Small intestine (tissue), 7 donors: ENCODE data around the gene LRCH1. TPM values are rescaled to one million over a fixed set of nuclear protein-coding genes. Genes with fewer than 3 reads are reported as not detected.
A peak's percentile ranks its signal among the peaks of the same experiment; 100 is the strongest.

Experiments
- DNase-seq, 2 donors: peaks; one replicate each; pipeline versions ENCODE4 v3.0.0 to v3.0.0-alpha.2; 2013
- FAIRE-seq: peaks from 2 replicates; lab custom pipeline; 2012; peaks lifted over from hg19 to GRCh38; lab: Jason Lieb, UNC
- H3K27ac ChIP-seq, 3 donors: one replicate each; pipeline ENCODE4 v1.5.1; 2013; ENCODE audit warnings: low read length in 2 of 3, mild to moderate bottlenecking in 2 of 3, control low read depth in 1 of 3, inconsistent platforms in 1 of 3, low read depth in 1 of 3, moderate library complexity in 1 of 3
- H3K27me3 ChIP-seq, 3 donors: one replicate each; pipeline ENCODE4 v1.6.1; 2013; ENCODE audit warnings: low read length in 3 of 3, inconsistent platforms in 1 of 3; ENCODE audit not compliant: control insufficient read depth in 3 of 3, insufficient read depth in 3 of 3
- H3K36me3 ChIP-seq, 3 donors: one replicate each; pipeline ENCODE4 v1.6.1; 2013; ENCODE audit warnings: low read length in 3 of 3, inconsistent platforms in 1 of 3, low read depth in 1 of 3, mild to moderate bottlenecking in 1 of 3, moderate library complexity in 1 of 3; ENCODE audit not compliant: control insufficient read depth in 3 of 3, insufficient read depth in 2 of 3
- H3K4me1 ChIP-seq, 3 donors: one replicate each; pipeline ENCODE4 v1.6.1; 2013; ENCODE audit warnings: low read length in 2 of 3, inconsistent platforms in 1 of 3, low read depth in 1 of 3, mild to moderate bottlenecking in 1 of 3, moderate library complexity in 1 of 3; ENCODE audit not compliant: control insufficient read depth in 3 of 3, insufficient read depth in 2 of 3
- H3K4me3 ChIP-seq, 3 donors: one replicate each; pipeline ENCODE4 v1.5.1; 2013; ENCODE audit warnings: low read length in 3 of 3, control low read depth in 1 of 3, inconsistent platforms in 1 of 3, low read depth in 1 of 3, mild to moderate bottlenecking in 1 of 3, moderate library complexity in 1 of 3
- H3K9me3 ChIP-seq, 2 donors: one replicate each; pipeline ENCODE4 v1.6.1; 2013; ENCODE audit warnings: low read depth in 1 of 2, low read length in 1 of 2; ENCODE audit not compliant: control insufficient read depth in 2 of 2, insufficient read depth in 1 of 2
- WGBS, 3 donors: extraction: QIAGEN DNeasy Blood & Tissue Kit; methylation state at CpG; one replicate each; pipeline ENCODE4 v1.1.7; 2013; 5-methylcytosine and 5-hydroxymethylcytosine counted together
- polyA plus RNA-seq, 4 donors: library from polyadenylated mRNA; stranded (reverse) in 3 of 4; unstranded in 1 of 4; fragments of 200-250 nt in 3 of 4; fragments of 120-200 nt in 1 of 4; gene quantifications; one replicate each; pipeline versions ENCODE4 v1.2.1 to v1.2.3, GENCODE V29; 2013
- donor health status: healthy with polysubstance abuse.
- donor health status: control.
- donor health status: control.
- donor health status: Bipolar disorder and iron deficiency.
- donor health status: healthy.

The LRCH1 gene
- polyA plus RNA-seq, 4 donors: 6.9 to 10.9 (median 7.0) TPM

- WGBS, 3 donors: 82 to 97% (median 97%) methylated on average over 4 of the region's 4 CpGs
- H3K27ac ChIP-seq: no peak overlapping the region
- no peak for FAIRE-seq
- H3K4me3 ChIP-seq: no peak overlapping the region
- peaks cover 0 to 6% of the 10 kb centered on the region in 2 donors for H3K9me3 ChIP-seq
- no peaks in the 10 kb centered on the region for H3K27me3 ChIP-seq
- peaks cover 2 to 36% (median 14%) of the 10 kb centered on the region in 3 donors for H3K36me3 ChIP-seq
- no peaks in the 10 kb centered on the region for H3K4me1 ChIP-seq
- no peak for DNase-seq
Observed at GRCh38 chr13:46745706-46746105, 192.7 kb downstream of the LRCH1 start.

GRCh38 chr13:46747031-46747820, 194.3 kb downstream of the LRCH1 start:
- FAIRE-seq: no peak
- WGBS, 3 donors: 93 to 99% (median 98%) methylated on average over 8 of the region's 8 CpGs
- Histone ChIP-seq H3K27me3 (no peaks in the 10 kb centered on the region), H3K36me3 (peaks cover 3 to 34% (median 14%) of the 10 kb centered on the region in 3 donors), H3K27ac (no peak overlapping the region), H3K9me3 (peaks cover 0 to 6% of the 10 kb centered on the region in 2 donors), H3K4me1 (no peaks in the 10 kb centered on the region), H3K4me3 (no peak overlapping the region)
- no peak for DNase-seq

GRCh38 chr13:46748300-46748699, 195.3 kb downstream of the LRCH1 start:
- Histone ChIP-seq H3K4me1 (no peaks in the 10 kb centered on the region), H3K27me3 (no peaks in the 10 kb centered on the region), H3K4me3 (no peak overlapping the region), H3K36me3 (peaks cover 3 to 32% (median 15%) of the 10 kb centered on the region in 3 donors), H3K9me3 (peaks cover 0 to 6% of the 10 kb centered on the region in 2 donors), H3K27ac (no peak overlapping the region)
- WGBS, 3 donors: 78 to 86% (median 84%) methylated on average over 4 of the region's 4 CpGs
- FAIRE-seq (no peak), DNase-seq (no peak)

- DNase-seq: no peak
- no peak overlapping the region for H3K4me3 ChIP-seq
- no peak overlapping the region for H3K27ac ChIP-seq
- FAIRE-seq: no peak
- peaks cover 0 to 4% of the 10 kb centered on the region in 2 donors for H3K9me3 ChIP-seq
- H3K4me1 ChIP-seq: no peaks in the 10 kb centered on the region
- WGBS, 3 donors: 70 to 81% (median 77%) methylated on average over 2 of the region's 2 CpGs
- no peaks in the 10 kb centered on the region for H3K27me3 ChIP-seq
- peaks cover 3 to 30% (median 15%) of the 10 kb centered on the region in 3 donors for H3K36me3 ChIP-seq
Observed at GRCh38 chr13:46749951-46750350, 197.0 kb downstream of the LRCH1 start.

GRCh38 chr13:46751811-46752635, 199.1 kb downstream of the LRCH1 start:
- Histone ChIP-seq H3K36me3 (peaks cover 3 to 18% (median 15%) of the 10 kb centered on the region in 3 donors), H3K4me3 (no peak overlapping the region), H3K9me3 (no peaks in the 10 kb centered on the region), H3K27me3 (no peaks in the 10 kb centered on the region), H3K4me1 (peaks cover 0 to 4% (median 0%) of the 10 kb centered on the region in 3 donors), H3K27ac (no peak overlapping the region)
- peak in 1 of 2 donors; percentile 45 for DNase-seq
- FAIRE-seq: no peak
- WGBS, 3 donors: 60 to 75% (median 65%) methylated on average over 7 of the region's 7 CpGs

GRCh38 chr13:46753137-46753536, 200.2 kb downstream of the LRCH1 start:
- no peak overlapping the region for H3K4me3 ChIP-seq
- DNase-seq (peak in 1 of 2 donors; percentile 39), FAIRE-seq (no peak)
- 71 to 73% (median 73%) methylated on average over 5 of the region's 5 CpGs for WGBS, 3 donors
- H3K27ac ChIP-seq: no peak overlapping the region
- no peaks in the 10 kb centered on the region for H3K27me3 ChIP-seq
- no peaks in the 10 kb centered on the region for H3K9me3 ChIP-seq
- H3K4me1 ChIP-seq: peaks cover 0 to 4% (median 0%) of the 10 kb centered on the region in 3 donors
- peaks cover 3 to 15% (median 15%) of the 10 kb centered on the region in 3 donors for H3K36me3 ChIP-seq

- Histone ChIP-seq H3K27me3 (no peaks in the 10 kb centered on the region), H3K4me1 (peaks cover 0 to 4% (median 0%) of the 10 kb centered on the region in 3 donors), H3K4me3 (no peak overlapping the region), H3K36me3 (peaks cover 3 to 11% (median 9%) of the 10 kb centered on the region in 3 donors), H3K9me3 (no peaks in the 10 kb centered on the region), H3K27ac (no peak overlapping the region)
- no peak for FAIRE-seq
- WGBS, 3 donors: 80 to 88% (median 83%) methylated on average over 6 of the region's 6 CpGs
- DNase-seq: no peak
Observed at GRCh38 chr13:46753917-46754316, 200.9 kb downstream of the LRCH1 start.

- peaks cover 0 to 4% (median 0%) of the 10 kb centered on the region in 3 donors for H3K4me1 ChIP-seq
- peaks cover 3 to 10% (median 6%) of the 10 kb centered on the region in 3 donors for H3K36me3 ChIP-seq
- no peaks in the 10 kb centered on the region for H3K27me3 ChIP-seq
- FAIRE-seq (no peak), DNase-seq (no peak)
- no peak overlapping the region for H3K4me3 ChIP-seq
- no peaks in the 10 kb centered on the region for H3K9me3 ChIP-seq
- no peak overlapping the region for H3K27ac ChIP-seq
Observed at GRCh38 chr13:46754812-46755211, 201.8 kb downstream of the LRCH1 start.
